SU-DHL-6 (cell line): ENCODE results near the gene KAT8.
"Not testable (repeated sequence)": the region's sequence is repeated elsewhere in the genome, so short reads cannot be mapped to it uniquely, and the experiment has no call there.

Experiments
- H2AFZ ChIP-seq: fragments of 200-600 bp; sonication (generic); 2 replicates; pipeline ENCODE4 v1.6.1; 2014; ENCODE audit warnings: low read depth, mild to moderate bottlenecking, moderate library complexity, mixed read lengths, antibody characterized with exemption, low read length; ENCODE audit not compliant: severe bottlenecking
- H3F3A ChIP-seq: fragments of 200-600 bp; shearing (Covaris generic); 2 replicates; pipeline ENCODE4 v1.6.0; 2016; ENCODE audit warnings: antibody characterized with exemption, mild to moderate bottlenecking; ENCODE audit not compliant: insufficient read depth
- H3K27ac ChIP-seq: fragments of 200-600 bp; sonication (generic); 2 replicates; pipeline ENCODE4 v1.5.1; 2016; ENCODE audit warnings: low read depth, mild to moderate bottlenecking, low read length, moderate library complexity, mixed read lengths
- H3K27me3 ChIP-seq: fragments of 200-600 bp; sonication (generic), shearing (Covaris generic); 2 replicates; pipeline ENCODE4 v1.6.0; 2014; ENCODE audit warnings: mild to moderate bottlenecking, low read length
- H3K36me3 ChIP-seq: fragments of 200-600 bp; sonication (generic); 2 replicates; pipeline ENCODE4 v1.6.1; 2014; ENCODE audit warnings: mild to moderate bottlenecking, low read length, mixed read lengths
- H3K4me2 ChIP-seq: fragments of 300-600, 200-600 bp; shearing (Covaris generic), sonication (generic); 2 replicates; pipeline ENCODE4 v1.6.0; 2014; ENCODE audit warnings: low read length, low read depth, mild to moderate bottlenecking; ENCODE audit not compliant: poor library complexity, severe bottlenecking
- H3K4me3 ChIP-seq: fragments of 200-600 bp; sonication (generic); 2 replicates; pipeline ENCODE4 v1.5.1; 2014; ENCODE audit warnings: antibody characterized with exemption, low read length, mild to moderate bottlenecking, mixed read lengths; ENCODE audit not compliant: insufficient read depth, poor library complexity, severe bottlenecking
- H3K79me2 ChIP-seq: fragments of 200-600 bp; sonication (generic); 2 replicates; pipeline ENCODE4 v1.6.1; 2014; ENCODE audit warnings: mild to moderate bottlenecking, low read length, moderate library complexity; ENCODE audit not compliant: insufficient read depth
- H3K9ac ChIP-seq: fragments of 200-600 bp; sonication (generic); 2 replicates; pipeline ENCODE4 v1.7.0; 2014; ENCODE audit warnings: mild to moderate bottlenecking, low read length
- H3K9me2 ChIP-seq: fragments of 200-600 bp; sonication (generic); replicated peaks from 2 replicates; pipeline ENCODE4 v1.6.1; 2014; ENCODE audit warnings: low read length; ENCODE audit not compliant: insufficient read depth
- H3K9me3 ChIP-seq: fragments of 200-600 bp; sonication (generic); 2 replicates; pipeline ENCODE4 v1.6.1; 2014; ENCODE audit warnings: low read length, mixed read lengths; ENCODE audit not compliant: insufficient read depth
- H4K20me1 ChIP-seq: fragments of 200-600 bp; sonication (generic); 2 replicates; pipeline ENCODE4 v1.6.1; 2014; ENCODE audit warnings: low read depth, mild to moderate bottlenecking, antibody characterized with exemption, low read length, moderate library complexity, mixed read lengths
- EZH2phosphoT487 ChIP-seq: fragments of 200-600 bp; sonication (generic), shearing (Covaris generic); conservative IDR thresholded peaks from 2 replicates; pipeline ENCODE4 v1.6.1; 2018; ENCODE audit warnings: mild to moderate bottlenecking, antibody characterized with exemption, low read length, moderate library complexity, mixed read lengths
- TF ChIP-seq, protein P1 (sequence below): fragments of 200-600 bp; sonication (generic); IDR thresholded peaks from one replicate; pipeline ENCODE4 v1.5.1; 2017; ENCODE audit warnings: antibody characterized with exemption, mild to moderate bottlenecking, low read length, moderate library complexity; ENCODE audit not compliant: insufficient read depth, poor library complexity, severe bottlenecking

KAT8 gene

DNA sequence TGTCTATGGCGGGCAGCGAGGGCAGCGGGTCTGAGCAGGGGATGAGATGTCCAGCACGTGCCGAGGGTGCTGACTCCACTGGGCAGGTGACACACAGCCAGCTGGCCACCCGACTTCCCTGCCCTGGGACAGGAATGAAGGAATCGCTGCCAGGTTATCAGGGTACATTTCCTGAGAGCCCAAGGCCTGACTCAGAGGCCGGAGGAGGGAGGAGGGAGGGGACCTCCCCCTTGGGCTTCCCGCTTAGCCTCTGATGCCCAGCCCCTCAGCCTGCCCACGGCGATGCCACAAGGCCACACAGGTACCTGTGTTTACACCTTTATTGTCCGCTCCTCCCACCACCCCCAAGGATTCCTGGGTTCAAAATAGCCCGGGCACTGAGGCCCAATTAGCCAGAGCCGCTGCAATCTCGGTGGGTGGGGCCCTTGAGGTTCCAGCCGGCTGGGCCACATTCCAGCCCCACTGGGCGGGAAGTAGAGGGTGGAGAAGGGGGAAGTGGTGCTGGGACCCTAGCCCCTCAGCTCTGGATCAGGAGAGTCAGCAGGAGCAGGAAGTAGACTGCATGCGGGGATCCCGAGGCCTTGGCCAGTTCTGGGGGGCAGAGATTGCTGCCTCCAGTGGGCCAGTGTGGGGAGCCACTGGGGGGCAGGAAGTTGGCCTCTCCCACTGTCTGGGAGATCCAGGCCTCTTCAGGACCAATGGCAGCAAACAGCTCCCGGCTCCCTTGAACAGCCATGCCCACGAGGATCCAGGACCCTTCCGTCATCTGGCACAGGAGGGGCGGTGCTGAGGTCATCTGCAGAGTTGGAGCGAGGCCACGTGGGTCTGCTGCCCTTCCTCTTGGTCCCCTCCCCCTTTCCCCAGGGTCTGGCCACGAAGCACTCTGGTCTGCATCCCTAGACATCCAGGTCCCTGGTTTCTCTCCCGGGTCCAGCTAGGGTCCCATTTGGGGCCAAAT, 21.4 kb downstream of the KAT8 start:
- no peak overlapping the region for H2AFZ ChIP-seq
- no peaks in the 10 kb centered on the region for H3F3A ChIP-seq
- no peaks in the 10 kb centered on the region for H3K27me3 ChIP-seq
- H3K4me3 ChIP-seq: no peak overlapping the region
- no peaks in the 10 kb centered on the region for H3K36me3 ChIP-seq
- H3K4me2 ChIP-seq: no peak overlapping the region
- no peak overlapping the region for H3K9ac ChIP-seq
- TF ChIP-seq EZH2phosphoT487: no peak
- TF ChIP-seq, protein P1, sequence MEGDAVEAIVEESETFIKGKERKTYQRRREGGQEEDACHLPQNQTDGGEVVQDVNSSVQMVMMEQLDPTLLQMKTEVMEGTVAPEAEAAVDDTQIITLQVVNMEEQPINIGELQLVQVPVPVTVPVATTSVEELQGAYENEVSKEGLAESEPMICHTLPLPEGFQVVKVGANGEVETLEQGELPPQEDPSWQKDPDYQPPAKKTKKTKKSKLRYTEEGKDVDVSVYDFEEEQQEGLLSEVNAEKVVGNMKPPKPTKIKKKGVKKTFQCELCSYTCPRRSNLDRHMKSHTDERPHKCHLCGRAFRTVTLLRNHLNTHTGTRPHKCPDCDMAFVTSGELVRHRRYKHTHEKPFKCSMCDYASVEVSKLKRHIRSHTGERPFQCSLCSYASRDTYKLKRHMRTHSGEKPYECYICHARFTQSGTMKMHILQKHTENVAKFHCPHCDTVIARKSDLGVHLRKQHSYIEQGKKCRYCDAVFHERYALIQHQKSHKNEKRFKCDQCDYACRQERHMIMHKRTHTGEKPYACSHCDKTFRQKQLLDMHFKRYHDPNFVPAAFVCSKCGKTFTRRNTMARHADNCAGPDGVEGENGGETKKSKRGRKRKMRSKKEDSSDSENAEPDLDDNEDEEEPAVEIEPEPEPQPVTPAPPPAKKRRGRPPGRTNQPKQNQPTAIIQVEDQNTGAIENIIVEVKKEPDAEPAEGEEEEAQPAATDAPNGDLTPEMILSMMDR: no peak
- H3K9me3 ChIP-seq: no peaks in the 10 kb centered on the region
- no peaks in the 10 kb centered on the region for H4K20me1 ChIP-seq
- no peak overlapping the region for H3K27ac ChIP-seq
- no peaks in the 10 kb centered on the region for H3K9me2 ChIP-seq
- no peaks in the 10 kb centered on the region for H3K79me2 ChIP-seq

GRCh38 chr16:31141071-31141469, 23.6 kb downstream of the KAT8 start:
- H2AFZ ChIP-seq, H3K9ac ChIP-seq, H3K4me2 ChIP-seq, H3K27me3 ChIP-seq, H3K9me3 ChIP-seq, H3K4me3 ChIP-seq, H4K20me1 ChIP-seq, H3K79me2 ChIP-seq, H3K27ac ChIP-seq, H3K9me2 ChIP-seq, H3F3A ChIP-seq, H3K36me3 ChIP-seq: not testable (repeated sequence)

GRCh38 chr16:31141489-31142108, 24.1 kb downstream of the KAT8 start:
- TF ChIP-seq, protein P1: no peak
- TF ChIP-seq EZH2phosphoT487: no peak
- no peaks in the 10 kb centered on the region for H3F3A ChIP-seq
- no peaks in the 10 kb centered on the region for H3K79me2 ChIP-seq
- no peaks in the 10 kb centered on the region for H3K9me3 ChIP-seq
- H3K9ac ChIP-seq: peak overlapping the region; percentile 45
- peak overlapping the region; percentile 83 for H2AFZ ChIP-seq
- H3K27ac ChIP-seq: peak overlapping the region; percentile 14; the same call in 1 of the 2 replicates
- no peak overlapping the region for H3K4me3 ChIP-seq
- H3K27me3 ChIP-seq: no peaks in the 10 kb centered on the region
- peak overlapping the region; percentile 54 for H3K4me2 ChIP-seq
- no peaks in the 10 kb centered on the region for H3K9me2 ChIP-seq
- no peaks in the 10 kb centered on the region for H3K36me3 ChIP-seq
- H4K20me1 ChIP-seq: no peaks in the 10 kb centered on the region
